Loucy (cell line): ENCODE results near the gene CASP10.

ENCODE experiments used
- H2AFZ ChIP-seq: fragments of 200-600 bp; sonication (generic); 2 replicates; pipeline ENCODE4 v1.6.0; 2016; ENCODE audit warnings: antibody characterized with exemption, mild to moderate bottlenecking, low read length, moderate library complexity
- H3F3A ChIP-seq: fragments of 200-600 bp; 2 replicates; pipeline ENCODE4 v1.6.0; 2016; ENCODE audit warnings: antibody characterized with exemption, low read depth, mild to moderate bottlenecking
- H3K27me3 ChIP-seq: fragments of 200-600 bp; sonication (generic); 2 replicates; pipeline ENCODE4 v1.6.1; 2014; ENCODE audit warnings: low read length, mild to moderate bottlenecking; ENCODE audit not compliant: insufficient read depth, poor library complexity, severe bottlenecking
- H3K36me3 ChIP-seq: fragments of 200-600 bp; sonication (generic); 2 replicates; pipeline ENCODE4 v1.6.1; 2016; ENCODE audit warnings: low read length; ENCODE audit not compliant: insufficient read depth
- H3K4me1 ChIP-seq: fragments of 200-600 bp; sonication (generic); 2 replicates; pipeline ENCODE4 v1.5.1; 2014; ENCODE audit warnings: low read length, mild to moderate bottlenecking; ENCODE audit not compliant: insufficient read depth, poor library complexity, severe bottlenecking
- H3K4me2 ChIP-seq: fragments of 200-600 bp; sonication (generic); 2 replicates; pipeline ENCODE4 v1.6.0; 2014; ENCODE audit warnings: antibody characterized with exemption, low read length, low read depth, mild to moderate bottlenecking; ENCODE audit not compliant: poor library complexity, severe bottlenecking
- H3K4me3 ChIP-seq: fragments of 200-600 bp; sonication (generic); 2 replicates; pipeline ENCODE4 v1.5.1; 2014; ENCODE audit warnings: low read length, mild to moderate bottlenecking, mixed read lengths; ENCODE audit not compliant: poor library complexity, severe bottlenecking
- H3K79me2 ChIP-seq: fragments of 200-600 bp; sonication (generic); 2 replicates; pipeline ENCODE4 v1.6.1; 2014; ENCODE audit warnings: low read length; ENCODE audit not compliant: insufficient read depth
- H3K9ac ChIP-seq: fragments of 200-600 bp; sonication (generic); 2 replicates; pipeline ENCODE4 v1.6.0; 2014; ENCODE audit warnings: mild to moderate bottlenecking, low read depth, low read length, moderate library complexity; ENCODE audit not compliant: poor library complexity, severe bottlenecking
- H3K9me2 ChIP-seq: fragments of 200-600 bp; sonication (generic); replicated peaks from 2 replicates; pipeline ENCODE4 v1.6.1; 2016; ENCODE audit warnings: low read depth, low read length, mixed read lengths
- H3K9me3 ChIP-seq: fragments of 200-600 bp; sonication (generic); 2 replicates; pipeline ENCODE4 v1.6.1; 2014; ENCODE audit warnings: mild to moderate bottlenecking, antibody characterized with exemption, low read length, low read depth; ENCODE audit not compliant: insufficient read depth
- H4K20me1 ChIP-seq: fragments of 200-600 bp; sonication (generic); 2 replicates; pipeline ENCODE4 v1.6.0; 2014; ENCODE audit warnings: antibody characterized with exemption, low read length, mild to moderate bottlenecking; ENCODE audit not compliant: insufficient read depth, poor library complexity, severe bottlenecking
- CTCF ChIP-seq: fragments of 200-600 bp; sonication (generic); conservative IDR thresholded peaks from 2 replicates; pipeline ENCODE4 v1.5.1; 2014; ENCODE audit warnings: mild to moderate bottlenecking, antibody characterized with exemption, low read length
- EZH2phosphoT487 ChIP-seq: fragments of 200-600 bp; IDR thresholded peaks from 2 replicates; pipeline ENCODE4 v1.6.1; 2018; ENCODE audit warnings: antibody characterized with exemption, mild to moderate bottlenecking, moderate library complexity, borderline replicate concordance

CASP10 gene

GRCh38 chr2:201215963-201216362 lies 33.0 kb downstream of the CASP10 start:
- no peaks in the 10 kb centered on the region for H3K9me2 ChIP-seq
- H4K20me1 ChIP-seq = peaks cover 5% of the 10 kb centered on the region
- H3K9ac ChIP-seq = no peak overlapping the region
- H3K4me1 ChIP-seq = peaks cover 18% of the 10 kb centered on the region
- no peak overlapping the region for H3K4me2 ChIP-seq
- no peak overlapping the region for H2AFZ ChIP-seq
- H3K36me3 ChIP-seq = peaks cover 59% of the 10 kb centered on the region; the same call in 1 of the 2 replicates
- H3F3A ChIP-seq = 0 out of 2 replicates have a peak, but pooled peaks cover 3% of the 10 kb centered on the region
- H3K27me3 ChIP-seq = no peaks in the 10 kb centered on the region
- peaks cover 8% of the 10 kb centered on the region for H3K79me2 ChIP-seq
- H3K4me3 ChIP-seq = no peak overlapping the region
- TF ChIP-seq EZH2phosphoT487 = no peak
- TF ChIP-seq CTCF = no peak
- H3K9me3 ChIP-seq = no peaks in the 10 kb centered on the region

- Histone ChIP-seq H3K9ac (no peak overlapping the region), H3K36me3 (peaks cover 55% of the 10 kb centered on the region; the same call in 1 of the 2 replicates), H3K4me2 (no peak overlapping the region), H3K4me3 (no peak overlapping the region), H3K27me3 (no peaks in the 10 kb centered on the region), H3K9me2 (no peaks in the 10 kb centered on the region), H4K20me1 (no peaks in the 10 kb centered on the region), H3F3A (no peaks in the 10 kb centered on the region), H3K79me2 (peaks cover 8% of the 10 kb centered on the region), H3K4me1 (peaks cover 9% of the 10 kb centered on the region), H2AFZ (no peak overlapping the region), H3K9me3 (no peaks in the 10 kb centered on the region)
- TF ChIP-seq CTCF = no peak
- TF ChIP-seq EZH2phosphoT487 = no peak
Measured at GRCh38 chr2:201216918-201217317, 34.0 kb downstream of the CASP10 start.

GRCh38 chr2:201218780-201219179 lies 35.8 kb downstream of the CASP10 start:
- Histone ChIP-seq H3K27me3 (no peaks in the 10 kb centered on the region), H3K9me3 (no peaks in the 10 kb centered on the region), H3K36me3 (peaks cover 55% of the 10 kb centered on the region; the same call in 1 of the 2 replicates), H3K4me2 (no peak overlapping the region), H3K9me2 (no peaks in the 10 kb centered on the region), H3K79me2 (peaks cover 8% of the 10 kb centered on the region), H3K9ac (no peak overlapping the region), H3F3A (no peaks in the 10 kb centered on the region), H2AFZ (no peak overlapping the region), H3K4me1 (peaks cover 8% of the 10 kb centered on the region), H4K20me1 (no peaks in the 10 kb centered on the region), H3K4me3 (no peak overlapping the region)
- TF ChIP-seq EZH2phosphoT487 (no peak), CTCF (no peak)
